Fibroblast of lung (primary cell): Measurements from ENCODE around the gene RPGR. TPM values are rescaled to one million over a fixed set of nuclear protein-coding genes. Genes with fewer than 3 reads are reported as not detected.

Experiments
- DNase-seq, 2 donors: peaks; one replicate each; pipeline versions ENCODE4 v3.0.0 to v3.0.0-alpha.2; 2010; ENCODE audit warnings: low read depth in 2 of 2
- H2AFZ ChIP-seq: 2 replicates; pipeline ENCODE4 v1.5.1; 2012; ENCODE audit warnings: low read length, control low read depth, inconsistent platforms
- H3K27ac ChIP-seq: 2 replicates; pipeline ENCODE4 v1.5.1; 2011; ENCODE audit warnings: low read length, control low read depth; ENCODE audit not compliant: insufficient read depth
- H3K27me3 ChIP-seq: 2 replicates; pipeline ENCODE4 v1.5.1; 2011; ENCODE audit warnings: mild to moderate bottlenecking, low read length; ENCODE audit not compliant: control insufficient read depth, insufficient read depth
- H3K36me3 ChIP-seq: 2 replicates; pipeline ENCODE4 v1.5.1; 2011; ENCODE audit warnings: low read length; ENCODE audit not compliant: control insufficient read depth, insufficient read depth
- H3K4me1 ChIP-seq: 2 replicates; pipeline ENCODE4 v1.5.1; 2011; ENCODE audit warnings: low read length; ENCODE audit not compliant: control insufficient read depth, insufficient read depth; ENCODE audit errors: extremely low read depth
- H3K4me2 ChIP-seq: 2 replicates; pipeline ENCODE4 v1.5.1; 2011; ENCODE audit warnings: low read length, control low read depth; ENCODE audit not compliant: insufficient read depth; ENCODE audit errors: extremely low read depth
- H3K4me3 ChIP-seq, 4 experiments: fragments of 200-600 bp in 1 of 4; sonication (generic) in 1 of 4; replicated peaks in 1 of 4; 2 replicates each; pipeline ENCODE4 v1.5.1; 2011 to 2016; ENCODE audit warnings: low read length in 4 of 4, low read depth in 3 of 4, mild to moderate bottlenecking in 3 of 4, control low read depth in 2 of 4, inconsistent platforms in 1 of 4, mixed read lengths in 1 of 4; ENCODE audit not compliant: insufficient read depth in 1 of 4; ENCODE audit errors: control extremely low read depth in 1 of 4
- H3K79me2 ChIP-seq: 2 replicates; pipeline ENCODE4 v1.5.1; 2012; ENCODE audit warnings: mild to moderate bottlenecking, low read length, inconsistent platforms; ENCODE audit not compliant: control insufficient read depth, insufficient read depth
- H3K9ac ChIP-seq: 2 replicates; pipeline ENCODE4 v1.5.1; 2011; ENCODE audit warnings: mild to moderate bottlenecking, low read length, control low read depth; ENCODE audit not compliant: insufficient read depth
- H3K9me3 ChIP-seq: 2 replicates; pipeline ENCODE4 v1.5.1; 2012; ENCODE audit warnings: low read depth, low read length; ENCODE audit not compliant: control insufficient read depth, insufficient read depth
- H4K20me1 ChIP-seq: 2 replicates; pipeline ENCODE4 v1.5.1; 2011; ENCODE audit warnings: low read length; ENCODE audit not compliant: control insufficient read depth, insufficient read depth; ENCODE audit errors: extremely low read depth
- CTCF ChIP-seq, 2 donors: IDR thresholded peaks in 1 of 2; conservative IDR thresholded peaks in 1 of 2; 1 replicate in 1 of 2; 2 replicates in 1 of 2; pipeline ENCODE4 v1.5.1; 2011 to 2012; ENCODE audit warnings: low read length in 2 of 2, control low read depth in 1 of 2, inconsistent platforms in 1 of 2, low read depth in 1 of 2, mild to moderate bottlenecking in 1 of 2
- EZH2 ChIP-seq: IDR thresholded peaks from 2 replicates; pipeline ENCODE4 v1.5.1; 2012; ENCODE audit warnings: low read length, control low read depth, mild to moderate bottlenecking; ENCODE audit errors: missing control alignments
- polyA plus RNA-seq, 2 donors: library from polyadenylated mRNA; depleted of rRNA in 1 of 2; stranded (reverse) in 1 of 2; unstranded in 1 of 2; fragments of >200 nt; gene quantifications; 2 replicates each; pipeline ENCODE4 v1.2.1, GENCODE V29; 2011 to 2012; ENCODE audit warnings: missing spikeins in 1 of 2
- total RNA-seq: library from RNA; depleted of rRNA; stranded (reverse); fragments of >200 nt; gene quantifications from 2 replicates; pipeline ENCODE4 v1.2.1, GENCODE V29; 2014

The RPGR gene
- total and polyA plus RNA-seq, 2 donors (not counting 1 experiment from before 2014, with no cell fraction given), result 1.9 to 5.3 TPM

- no peaks in the 10 kb centered on the region for H4K20me1 ChIP-seq
- no peak overlapping the region for H3K4me2 ChIP-seq
- no peak overlapping the region for H3K4me3 ChIP-seq
Observed at GRCh38 chrX:38276089-38276488, 51.2 kb downstream of the RPGR start.

GRCh38 chrX:38275615-38276014 is 51.7 kb downstream of the RPGR start:
- Histone ChIP-seq H3K27me3 (no peaks in the 10 kb centered on the region), H3K9me3 (no peaks in the 10 kb centered on the region), H2AFZ (no peak overlapping the region), H3K4me2 (no peak overlapping the region), H4K20me1 (no peaks in the 10 kb centered on the region), H3K4me1 (peaks cover 5% of the 10 kb centered on the region), H3K27ac (peak overlapping the region; percentile 51), H3K36me3 (no peaks in the 10 kb centered on the region), H3K79me2 (no peaks in the 10 kb centered on the region), H3K9ac (no peak overlapping the region), H3K4me3 (no peak overlapping the region)
- DNase-seq, result peak; percentile 90 to 91
- TF ChIP-seq CTCF (conservative IDR thresholded peaks at IDR 0.05 in 1 of 2, IDR thresholded peaks at IDR 0.05 in 1 of 2; ENCODE audit: low read depth in 1 of 2, low read length in 2 of 2), result no peak
- no peak for TF ChIP-seq EZH2

More at GRCh38 chrX:38276089-38276488, 51.2 kb downstream of the RPGR start:
- Histone ChIP-seq H3K4me1 (peaks cover 5% of the 10 kb centered on the region), H3K9ac (no peak overlapping the region), H3K9me3 (no peaks in the 10 kb centered on the region), H3K36me3 (no peaks in the 10 kb centered on the region), H3K27ac (peak overlapping the region; percentile 51), H3K79me2 (no peaks in the 10 kb centered on the region), H2AFZ (no peak overlapping the region), H3K27me3 (no peaks in the 10 kb centered on the region)
- DNase-seq, result no peak
- no peak for TF ChIP-seq CTCF (conservative IDR thresholded peaks at IDR 0.05 in 1 of 2, IDR thresholded peaks at IDR 0.05 in 1 of 2; ENCODE audit: low read depth in 1 of 2, low read length in 2 of 2)
- TF ChIP-seq EZH2, result no peak

- no peak for TF ChIP-seq CTCF (conservative IDR thresholded peaks at IDR 0.05 in 1 of 2, IDR thresholded peaks at IDR 0.05 in 1 of 2; ENCODE audit: low read depth in 1 of 2, low read length in 2 of 2)
- no peak for TF ChIP-seq EZH2
- H3K9me3 ChIP-seq, result no peaks in the 10 kb centered on the region
- H2AFZ ChIP-seq, result no peak overlapping the region
- H3K27me3 ChIP-seq, result no peaks in the 10 kb centered on the region
- H3K9ac ChIP-seq, result no peak overlapping the region
- H3K4me1 ChIP-seq, result peaks cover 5% of the 10 kb centered on the region
- DNase-seq, result no peak
- no peaks in the 10 kb centered on the region for H3K36me3 ChIP-seq
- no peaks in the 10 kb centered on the region for H4K20me1 ChIP-seq
- H3K27ac ChIP-seq, result no peak overlapping the region
- H3K79me2 ChIP-seq, result no peaks in the 10 kb centered on the region
- H3K4me3 ChIP-seq, result no peak overlapping the region
- no peak overlapping the region for H3K4me2 ChIP-seq
Observed at GRCh38 chrX:38273453-38273852, 53.9 kb downstream of the RPGR start.
